BJ (cell line): ENCODE data around the gene TIMELESS. TPM values are rescaled to one million over a fixed set of nuclear protein-coding genes. Genes with fewer than 3 reads are reported as not detected.

Source experiments
- CTCF ChIA-PET: fragments of 350-600 bp; formaldehyde crosslinking; extraction: SDS; loops from one replicate; lab custom pipeline; 2021; ENCODE audit warnings: antibody characterized with exemption, inconsistent platforms; lab: Yijun Ruan, JAX
- POLR2A ChIA-PET: fragments of 300-600 bp; sonication (Branson Sonifier 250); formaldehyde crosslinking; extraction: SDS; loops from one replicate; lab custom pipeline; 2021; ENCODE audit warnings: antibody characterized with exemption; lab: Charles Lee
- DNase-seq: peaks from one replicate; pipeline ENCODE4 v3.0.0-alpha.2; 2011; ENCODE audit warnings: low read depth
- H3K27me3 ChIP-seq: 2 replicates; pipeline ENCODE4 v1.6.0; 2011; ENCODE audit warnings: low read length; ENCODE audit not compliant: control insufficient read depth, insufficient read depth
- H3K36me3 ChIP-seq: 2 replicates; pipeline ENCODE4 v1.5.1; 2011; ENCODE audit warnings: low read length; ENCODE audit not compliant: control insufficient read depth, insufficient read depth
- H3K4me3 ChIP-seq: 2 replicates; pipeline ENCODE4 v1.5.1; 2011; ENCODE audit warnings: low read depth, mild to moderate bottlenecking, control low read depth, low read length
- CTCF ChIP-seq: IDR thresholded peaks from 2 replicates; pipeline ENCODE4 v1.5.1; 2011; ENCODE audit warnings: low read depth, mild to moderate bottlenecking, control low read depth, inconsistent platforms, low read length, moderate library complexity; ENCODE audit not compliant: insufficient read depth
- polyA plus RNA-seq: library from polyadenylated mRNA; depleted of rRNA; stranded (reverse); fragments of >200 nt; gene quantifications from 2 replicates; pipeline ENCODE4 v1.2.3, GENCODE V29; 2011

The TIMELESS gene
- polyA plus RNA-seq, 1 experiment, result 2.3 TPM

GRCh38 chr12:56479625-56480024, 30.4 kb upstream of the TIMELESS start:
- no peak overlapping the region for H3K4me3 ChIP-seq
- H3K36me3 ChIP-seq, result no peaks in the 10 kb centered on the region
- no peak for DNase-seq
- no peaks in the 10 kb centered on the region for H3K27me3 ChIP-seq
- no peak for TF ChIP-seq CTCF
- CTCF ChIA-PET, result interaction anchor here (1.2 kb wide), 1 partner anchor 15 kb away, joined by 4 read pairs; no protein-coding TSS in a partner anchor
- POLR2A ChIA-PET, result interaction anchor here (0.6 kb wide), 1 partner anchor 177 kb away, joined by 6 read pairs; no protein-coding TSS in a partner anchor

GRCh38 chr12:56477521-56478225, 28.4 kb upstream of the TIMELESS start:
- TF ChIP-seq CTCF, result no peak
- Histone ChIP-seq H3K27me3 (no peaks in the 10 kb centered on the region), H3K4me3 (no peak overlapping the region), H3K36me3 (peaks cover 1% of the 10 kb centered on the region; the same call in 1 of the 2 replicates)
- CTCF ChIA-PET, result interaction anchor here (1.1 to 1.3 kb wide), 2 partner anchors 13 to 100 kb away, joined by 3 to 4 read pairs; no protein-coding TSS in a partner anchor
- no peak for DNase-seq
- POLR2A ChIA-PET, result no interaction called here

GRCh38 chr12:56476972-56477432, 27.8 kb upstream of the TIMELESS start:
- Histone ChIP-seq H3K4me3 (no peak overlapping the region), H3K36me3 (peaks cover 1% of the 10 kb centered on the region; the same call in 1 of the 2 replicates), H3K27me3 (no peaks in the 10 kb centered on the region)
- DNase-seq, result no peak
- POLR2A ChIA-PET, result no interaction called here
- CTCF ChIA-PET, result interaction anchor here (0.6 to 1.3 kb wide), 3 partner anchors 12 to 118 kb away, joined by 3 to 4 read pairs (median 3); no protein-coding TSS in a partner anchor
- TF ChIP-seq CTCF, result no peak

GRCh38 chr12:56476143-56476542, 26.9 kb upstream of the TIMELESS start:
- no peaks in the 10 kb centered on the region for H3K27me3 ChIP-seq
- H3K4me3 ChIP-seq, result no peak overlapping the region
- no peak for TF ChIP-seq CTCF
- POLR2A ChIA-PET, result no interaction called here
- CTCF ChIA-PET, result no interaction called here
- peaks cover 1% of the 10 kb centered on the region; the same call in 1 of the 2 replicates for H3K36me3 ChIP-seq
- no peak for DNase-seq

- ChIA-PET CTCF (interaction anchor here (1.0 to 1.1 kb wide), 2 partner anchors 21 to 40 kb away, joined by 4 read pairs; no protein-coding TSS in a partner anchor), POLR2A (no interaction called here)
- Histone ChIP-seq H3K4me3 (no peak overlapping the region), H3K27me3 (no peaks in the 10 kb centered on the region), H3K36me3 (peaks cover 3% of the 10 kb centered on the region)
- no peak for TF ChIP-seq CTCF
- no peak for DNase-seq
These were observed 25.2 kb upstream of the TIMELESS start for GRCh38 chr12:56474389-56474788.
